Gastroesophageal sphincter (tissue), 4 donors: ENCODE measurements around the gene POLR2L. TPM values are rescaled to one million over a fixed set of nuclear protein-coding genes. Genes with fewer than 3 reads are reported as not detected.

Experiments used
- ATAC-seq: fragments of 150-250 bp; one replicate; pipeline ENCODE4 v1.9.1; 2016; ENCODE audit warnings: mild to moderate bottlenecking, moderate library complexity
- H3K27ac ChIP-seq, 4 donors: fragments of 200-600 bp; sonication (generic) in 3 of 4; 1 replicate in 3 of 4; 2 replicates in 1 of 4; pipeline ENCODE4 v1.5.1; 2016 to 2019
- H3K27me3 ChIP-seq: fragments of 200-600 bp; sonication (generic); one replicate; pipeline ENCODE4 v1.5.1; 2019
- H3K36me3 ChIP-seq, 2 donors: fragments of 200-600 bp; sonication (generic); one replicate each; pipeline ENCODE4 v1.5.1; 2019; ENCODE audit warnings: control low read depth in 1 of 2
- H3K4me1 ChIP-seq, 3 donors: fragments of 200-600 bp; sonication (generic); 1 replicate in 2 of 3; 2 replicates in 1 of 3; pipeline ENCODE4 v1.5.1; 2016 to 2019; ENCODE audit warnings: control low read depth in 2 of 3
- H3K4me3 ChIP-seq, 2 donors: fragments of 200-600 bp; sonication (generic); one replicate each; pipeline ENCODE4 v1.5.1; 2019; ENCODE audit warnings: mild to moderate bottlenecking in 1 of 2, moderate library complexity in 1 of 2
- H3K9me3 ChIP-seq, 3 donors: fragments of 200-600 bp; sonication (generic); one replicate each; pipeline ENCODE4 v1.5.1; 2017 to 2019; ENCODE audit warnings: control low read depth in 2 of 3
- CTCF ChIP-seq, 4 experiments: fragments of 200-600 bp in 2 of 4; fragments of 450-650 bp in 2 of 4; sonication (generic) in 1 of 4; IDR thresholded peaks; one replicate each; pipeline ENCODE4 v1.5.1; 2017 to 2019; ENCODE audit warnings: antibody characterized with exemption in 4 of 4, mild to moderate bottlenecking in 2 of 4, moderate library complexity in 2 of 4
- EP300 ChIP-seq: sonication (generic); formaldehyde crosslinking; IDR thresholded peaks from one replicate; pipeline ENCODE4 v1.6.1; 2017; ENCODE audit warnings: antibody characterized with exemption, mild to moderate bottlenecking
- POLR2A ChIP-seq, 2 donors: fragments of 450-650 bp; IDR thresholded peaks; one replicate each; pipeline ENCODE4 v1.6.1; 2017; ENCODE audit warnings: antibody characterized with exemption in 2 of 2, mild to moderate bottlenecking in 2 of 2, moderate library complexity in 1 of 2
- POLR2AphosphoS5 ChIP-seq: sonication (generic); formaldehyde crosslinking; IDR thresholded peaks from one replicate; pipeline ENCODE4 v1.6.1; 2017; ENCODE audit warnings: antibody characterized with exemption
- WGBS, 2 donors: methylation state at CpG; one replicate each; pipeline ENCODE4 v1.1.5; 2018; ENCODE audit warnings: low coverage in 1 of 2; 5-methylcytosine and 5-hydroxymethylcytosine counted together
- total RNA-seq, 4 donors: library from RNA; depleted of rRNA; stranded (reverse); fragments of >200 nt; gene quantifications; one replicate each; pipeline ENCODE4 v1.1.0, GENCODE V29; 2016

The POLR2L gene
- total RNA-seq, 4 donors from 2014 or later, result 65.5 to 86.0 (median 71.8) TPM

GRCh38 chr11:795634-796564 is 46.4 kb downstream of the POLR2L start:
- H3K27me3 ChIP-seq, result peaks cover 8% of the 10 kb centered on the region
- H3K4me3 ChIP-seq, result peak overlapping the region; percentile 40 to 81
- H3K27ac ChIP-seq, result peak overlapping the region; percentile 20 to 94 (median 86)
- peak; percentile 69 for ATAC-seq
- no peaks in the 10 kb centered on the region for H3K9me3 ChIP-seq
- no peak for TF ChIP-seq CTCF (IDR thresholded peaks at IDR 0.05)
- no peak for TF ChIP-seq EP300
- peak; percentile 31 for TF ChIP-seq POLR2AphosphoS5
- peak; percentile 30 to 46 for TF ChIP-seq POLR2A (IDR thresholded peaks at IDR 0.05)
- WGBS, 2 donors, result 3% methylated on average over 14 of the region's 26 CpGs; no CpG with 5 or more reads in 1 of the 2 donors
- H3K36me3 ChIP-seq, result peaks cover 0 to 56% of the 10 kb centered on the region in 2 donors
- H3K4me1 ChIP-seq, result peaks cover 0 to 58% (median 22%) of the 10 kb centered on the region in 3 donors

GRCh38 chr11:794766-795633 is 47.3 kb downstream of the POLR2L start:
- 27 to 60% methylated on average over 3 to 4 of the region's 38 CpGs for WGBS, 2 donors
- Histone ChIP-seq H3K27ac (peak overlapping the region in 3 of 4 donors; percentile 84 to 94 (median 89)), H3K27me3 (peaks cover 17% of the 10 kb centered on the region), H3K4me3 (peak overlapping the region; percentile 40 to 81), H3K36me3 (peaks cover 0 to 47% of the 10 kb centered on the region in 2 donors), H3K9me3 (no peaks in the 10 kb centered on the region), H3K4me1 (peaks cover 0 to 67% (median 22%) of the 10 kb centered on the region in 3 donors)
- TF ChIP-seq EP300 (no peak), CTCF (IDR thresholded peaks at IDR 0.05) (no peak), POLR2A (IDR thresholded peaks at IDR 0.05) (no peak), POLR2AphosphoS5 (no peak)
- no peak for ATAC-seq

GRCh38 chr11:794013-794765 is 48.1 kb downstream of the POLR2L start:
- no peak for ATAC-seq
- Histone ChIP-seq H3K27ac (no peak overlapping the region), H3K9me3 (no peaks in the 10 kb centered on the region), H3K27me3 (peaks cover 25% of the 10 kb centered on the region), H3K36me3 (peaks cover 0 to 39% of the 10 kb centered on the region in 2 donors), H3K4me3 (no peak overlapping the region), H3K4me1 (peaks cover 0 to 72% (median 26%) of the 10 kb centered on the region in 3 donors)
- 91% methylated on average over 5 of the region's 31 CpGs; no CpG with 5 or more reads in 1 of the 2 donors for WGBS, 2 donors
- no peak for TF ChIP-seq CTCF (IDR thresholded peaks at IDR 0.05)

- Histone ChIP-seq H3K27me3 (peaks cover 31% of the 10 kb centered on the region), H3K4me1 (peaks cover 0 to 72% (median 26%) of the 10 kb centered on the region in 3 donors), H3K4me3 (no peak overlapping the region), H3K9me3 (no peaks in the 10 kb centered on the region), H3K27ac (no peak overlapping the region), H3K36me3 (peaks cover 0 to 35% of the 10 kb centered on the region in 2 donors)
- ATAC-seq, result no peak
- TF ChIP-seq POLR2AphosphoS5 (no peak), CTCF (IDR thresholded peaks at IDR 0.05) (no peak), EP300 (no peak), POLR2A (IDR thresholded peaks at IDR 0.05) (no peak)
- no CpG with 5 or more reads among the region's 7 CpGs for WGBS, 2 donors
Observed at GRCh38 chr11:793556-793955, 48.8 kb downstream of the POLR2L start.
